Activated CD8-positive, alpha-beta memory T cell treated with anti-CD3 and anti-CD28 coated beads, Interleukin-2, amount 50 U/mL, for 4 hours (primary cell): ENCODE measurements around the gene AKAP12.
"Not testable (repeated sequence)": the region's sequence is repeated elsewhere in the genome, so short reads cannot be mapped to it uniquely, and the experiment has no call there.

Experiments
- DNase-seq: peaks from one replicate; pipeline ENCODE4 v3.0.0-alpha.2; 2020

Gene AKAP12

DNA sequence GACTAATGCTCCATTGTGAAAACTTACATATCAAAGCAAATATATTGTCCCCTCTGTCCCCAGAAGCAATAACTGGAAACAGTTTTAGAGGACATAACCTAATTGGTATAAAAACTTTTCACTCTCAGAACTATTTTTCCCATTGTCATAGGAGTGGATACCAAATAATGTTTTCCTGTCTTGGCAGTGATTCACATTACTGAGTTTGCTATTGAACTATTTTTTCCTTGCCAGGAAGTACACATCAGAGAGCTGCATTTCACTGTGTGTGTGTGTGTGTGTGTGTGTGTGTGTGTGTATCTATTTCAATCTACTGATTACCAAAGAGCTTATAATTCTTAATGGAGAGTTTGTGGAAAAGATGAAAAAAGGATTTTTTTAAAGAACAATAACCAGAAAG lies 45.4 kb downstream of the AKAP12 start:
- no peak for DNase-seq

DNA sequence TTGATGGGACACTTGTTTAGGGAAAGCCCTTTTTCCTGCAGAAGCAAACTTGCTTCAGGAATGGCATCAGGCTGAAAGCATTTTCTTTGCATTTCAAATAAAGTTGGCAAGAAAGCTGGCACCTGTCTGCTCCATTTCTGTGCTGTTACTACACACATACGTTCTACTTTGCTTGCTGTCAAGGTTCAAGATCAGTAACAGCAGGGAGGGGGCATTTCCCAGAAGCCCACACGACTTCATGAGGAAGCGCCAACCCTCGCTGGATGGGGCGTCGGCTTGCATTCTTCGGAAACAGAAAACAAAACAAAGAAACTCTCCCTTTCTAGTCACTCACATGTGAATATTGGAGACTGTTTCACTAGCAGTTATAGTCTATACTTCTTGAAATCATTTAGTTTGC lies 46.4 kb downstream of the AKAP12 start:
- no peak for DNase-seq

DNA sequence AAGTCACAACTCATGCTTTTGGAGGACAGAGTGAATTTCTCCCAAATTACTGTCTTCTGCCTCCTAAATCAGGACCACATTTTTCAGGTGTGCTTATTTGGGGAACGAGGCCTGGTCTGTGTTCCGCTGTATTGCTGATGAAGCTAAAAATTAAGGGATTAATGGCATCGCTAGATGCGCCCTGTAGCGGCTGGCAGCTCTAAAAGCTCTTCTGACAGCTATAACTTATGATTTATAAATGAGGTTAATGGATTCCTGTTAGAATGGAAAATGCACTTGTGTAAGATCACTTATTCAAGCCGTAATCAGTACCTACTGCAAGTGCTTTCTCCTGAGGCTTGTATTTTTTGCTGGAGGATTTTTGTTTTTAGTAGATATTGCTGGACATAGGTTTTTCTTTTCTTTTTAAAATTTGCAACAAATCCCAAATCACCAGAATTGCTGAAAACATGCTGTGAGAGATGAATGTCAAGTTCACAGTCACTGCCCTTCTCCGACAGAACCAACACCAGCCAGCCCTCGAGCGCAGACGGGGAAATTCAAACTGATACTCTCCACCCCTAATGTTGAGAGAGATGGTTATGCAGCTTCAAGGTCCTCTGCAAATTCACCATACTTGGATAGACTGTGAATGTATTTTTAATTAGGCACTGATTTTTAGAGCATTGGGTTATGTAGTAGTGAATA lies 49.1 kb downstream of the AKAP12 start:
- no peak for DNase-seq

DNA sequence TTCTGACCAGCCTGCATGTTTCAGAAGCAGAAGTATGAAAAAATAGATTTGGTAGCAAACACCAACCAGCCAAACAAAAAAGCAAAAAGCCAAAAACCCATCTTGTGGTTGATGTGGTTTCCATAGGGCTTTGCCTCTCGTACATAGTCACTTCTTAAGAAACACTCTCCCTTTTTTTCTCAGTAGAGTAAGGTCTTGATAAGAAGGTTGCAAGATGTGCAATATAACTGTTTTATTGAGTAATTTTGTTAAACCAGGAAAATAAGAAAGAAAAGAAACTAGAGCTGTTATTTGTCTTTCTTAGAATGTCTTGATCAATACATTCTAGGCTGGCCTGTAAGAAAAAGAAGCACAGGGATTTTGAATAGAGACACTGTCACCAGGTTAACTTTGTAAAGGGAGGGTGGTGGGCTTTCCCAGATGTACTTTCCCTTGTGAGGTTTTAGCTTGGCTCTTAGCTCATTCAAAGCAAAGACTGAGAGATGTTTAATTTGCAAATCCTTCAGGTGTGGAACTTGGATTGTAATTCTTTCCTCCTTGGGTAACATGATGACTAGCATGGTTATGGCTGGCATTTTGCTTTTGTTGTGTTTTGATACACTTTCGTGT lies 49.7 kb downstream of the AKAP12 start:
- no peak for DNase-seq

DNA sequence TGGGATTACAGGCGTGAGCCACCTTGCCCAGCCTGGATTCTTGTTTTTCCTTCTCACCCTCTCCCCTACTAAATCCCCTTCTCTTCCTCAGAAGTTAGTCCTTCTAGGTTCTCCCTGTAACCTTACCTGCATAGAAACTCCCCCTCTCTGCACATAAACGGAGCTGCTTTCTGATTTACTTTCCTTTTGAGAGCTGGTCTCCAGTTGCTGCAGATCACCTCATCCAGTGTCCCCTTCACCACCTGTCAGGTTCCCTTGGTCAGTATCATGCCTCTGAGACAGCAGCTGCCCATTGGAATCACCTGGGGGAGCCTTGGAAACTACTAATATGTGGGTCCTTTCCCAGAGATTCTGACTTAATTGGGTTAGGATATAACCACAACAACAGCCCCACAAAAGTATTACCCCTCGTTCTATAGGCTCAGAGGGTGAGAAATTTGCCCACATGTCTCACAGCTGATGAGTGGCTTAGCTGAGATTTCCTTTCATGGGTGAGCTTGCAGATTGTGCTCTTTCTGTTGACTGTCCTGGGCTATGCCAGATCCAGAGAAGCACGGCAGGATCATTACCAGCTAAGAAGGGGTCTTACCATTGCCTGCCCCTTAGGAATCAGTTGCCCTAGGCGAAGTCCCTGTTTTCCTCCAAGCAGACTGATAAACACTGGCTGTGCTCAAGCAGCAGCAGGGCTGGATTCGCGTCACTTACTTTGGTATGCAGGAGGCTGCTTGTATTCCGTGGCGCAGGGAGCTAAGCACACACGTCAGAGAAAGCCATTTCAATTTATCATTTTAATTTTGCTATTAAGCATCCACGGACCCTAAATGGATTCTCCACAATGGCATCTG lies 51.3 kb downstream of the AKAP12 start:
- no peak for DNase-seq

DNA sequence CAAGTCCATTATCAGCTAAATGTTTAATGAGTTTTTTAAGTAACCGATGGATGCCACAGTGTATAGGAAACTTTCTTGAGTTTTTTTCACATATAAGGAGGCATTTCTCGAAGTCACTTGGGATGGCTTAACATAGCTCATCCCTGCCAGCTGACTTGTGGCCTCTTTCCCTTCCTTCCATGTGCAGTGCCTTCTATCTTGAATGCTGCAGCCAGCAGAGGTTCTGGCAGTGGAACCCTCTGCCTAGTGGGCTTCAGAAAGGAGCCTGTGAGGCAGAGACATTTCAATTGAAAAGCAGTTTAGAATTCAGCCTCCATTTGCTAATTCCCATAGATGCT lies 51.9 kb downstream of the AKAP12 start:
- DNase-seq, result no peak

DNA sequence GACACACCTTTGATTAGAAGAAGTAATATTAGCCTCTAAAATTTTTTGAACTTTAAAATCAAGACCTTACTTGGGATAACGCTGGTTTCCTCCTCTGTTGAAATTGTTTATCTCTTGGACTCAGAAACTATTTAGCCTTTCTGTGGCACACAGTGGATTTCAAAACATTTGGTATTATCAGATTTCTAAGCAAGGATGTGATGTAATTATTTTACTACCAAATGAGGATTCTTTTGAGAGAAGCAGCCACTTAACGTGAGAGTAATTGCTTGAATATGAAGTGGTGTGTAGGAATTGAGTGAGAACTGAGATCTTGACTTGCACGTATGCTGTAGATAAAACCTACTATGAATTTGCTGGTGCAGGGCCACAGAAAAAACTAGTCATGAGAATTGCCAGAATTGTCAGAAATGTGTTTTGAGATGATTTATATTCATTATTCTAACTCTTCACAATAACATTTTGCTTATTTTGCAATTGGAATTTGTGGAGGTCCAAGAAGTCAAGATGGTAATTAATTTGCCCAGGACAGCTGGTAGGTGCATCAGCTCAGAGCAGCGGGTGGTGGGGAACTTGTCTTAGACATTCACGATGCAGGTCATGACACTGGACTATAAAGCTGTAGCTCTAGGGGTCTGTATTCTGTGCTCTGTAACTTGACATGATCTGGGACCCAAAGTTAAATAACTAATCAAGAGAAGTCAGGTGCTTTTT lies 53.4 kb downstream of the AKAP12 start:
- DNase-seq, result no peak

DNA sequence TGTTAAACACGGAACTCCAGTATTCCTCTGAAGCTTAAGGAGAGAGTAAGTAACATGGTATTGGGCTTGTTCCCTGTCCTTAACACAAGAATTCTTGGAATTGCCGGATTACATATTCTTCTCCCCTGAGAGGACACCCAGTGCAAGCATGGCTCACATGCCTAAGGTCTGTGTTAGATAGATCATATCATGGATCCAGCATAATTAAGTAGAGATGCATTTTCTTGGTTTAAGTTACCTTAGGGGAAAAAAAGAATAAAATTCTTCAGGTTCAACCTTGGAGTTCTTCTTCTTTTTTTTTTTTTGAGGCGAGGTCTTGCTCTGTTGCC lies 53.9 kb downstream of the AKAP12 start:
- no peak for DNase-seq

DNA sequence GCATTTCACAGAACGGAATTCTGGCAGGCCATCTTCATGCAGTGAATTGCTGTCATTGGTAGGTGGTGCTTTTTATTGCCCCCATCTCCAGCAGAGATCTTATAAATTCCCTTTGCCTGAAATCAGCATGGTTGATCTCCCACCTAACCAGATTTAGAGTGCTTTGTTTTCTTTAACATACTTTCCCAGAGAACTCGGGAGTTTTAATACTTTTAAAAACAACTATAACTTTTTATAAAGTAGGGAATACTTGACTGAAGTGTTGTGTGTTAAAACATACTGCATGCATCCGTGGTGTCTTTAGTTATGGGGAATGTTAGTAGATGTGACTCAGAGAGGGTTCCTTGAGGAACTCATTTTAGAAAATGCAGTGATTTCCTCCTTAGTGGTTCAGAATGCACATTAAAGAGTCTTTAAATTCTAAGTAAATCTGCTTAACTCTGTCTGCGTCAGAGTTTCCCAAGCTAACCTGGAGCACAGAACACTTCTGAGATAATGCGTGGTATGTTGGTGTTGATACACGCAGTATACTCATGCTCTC lies 54.9 kb downstream of the AKAP12 start:
- no peak for DNase-seq

DNA sequence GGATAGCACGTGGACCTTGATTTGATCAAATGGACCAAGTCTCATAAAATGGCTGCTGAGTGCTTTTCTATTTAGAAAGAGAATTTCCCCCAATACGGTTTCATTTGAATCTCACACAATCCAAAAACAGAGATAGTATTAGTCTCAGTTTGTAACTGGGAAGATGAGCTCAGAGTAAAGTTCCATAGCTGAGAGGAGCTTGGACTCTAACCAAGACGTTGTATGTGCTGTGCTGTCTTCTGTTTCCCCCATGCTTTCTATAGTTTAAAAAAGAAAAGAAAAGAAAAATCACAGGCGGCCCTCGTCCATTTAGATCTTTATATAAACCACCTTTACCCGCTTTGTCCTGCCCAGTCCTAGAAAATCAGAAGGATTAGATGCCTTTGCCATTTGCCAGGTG lies 58.1 kb downstream of the AKAP12 start:
- no peak for DNase-seq

DNA sequence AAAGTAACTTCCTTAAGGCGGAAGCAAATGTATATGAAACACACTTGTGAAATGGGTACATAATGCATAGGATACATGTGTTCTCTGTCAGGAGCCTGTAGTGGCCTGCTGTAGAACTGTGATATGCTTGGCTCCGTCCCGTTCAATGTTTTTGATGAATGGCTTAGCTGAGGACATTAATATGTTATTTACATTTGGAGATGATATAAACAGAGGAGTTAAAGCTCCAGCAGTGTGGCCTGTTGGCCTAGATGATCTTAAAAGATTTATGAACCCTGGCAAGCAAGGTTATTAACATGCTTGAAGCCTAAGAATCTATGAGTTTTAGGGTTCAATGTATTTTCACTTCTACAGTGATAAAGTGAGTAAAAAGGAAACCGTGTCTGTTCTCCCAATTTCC lies 59.2 kb downstream of the AKAP12 start:
- no peak for DNase-seq

DNA sequence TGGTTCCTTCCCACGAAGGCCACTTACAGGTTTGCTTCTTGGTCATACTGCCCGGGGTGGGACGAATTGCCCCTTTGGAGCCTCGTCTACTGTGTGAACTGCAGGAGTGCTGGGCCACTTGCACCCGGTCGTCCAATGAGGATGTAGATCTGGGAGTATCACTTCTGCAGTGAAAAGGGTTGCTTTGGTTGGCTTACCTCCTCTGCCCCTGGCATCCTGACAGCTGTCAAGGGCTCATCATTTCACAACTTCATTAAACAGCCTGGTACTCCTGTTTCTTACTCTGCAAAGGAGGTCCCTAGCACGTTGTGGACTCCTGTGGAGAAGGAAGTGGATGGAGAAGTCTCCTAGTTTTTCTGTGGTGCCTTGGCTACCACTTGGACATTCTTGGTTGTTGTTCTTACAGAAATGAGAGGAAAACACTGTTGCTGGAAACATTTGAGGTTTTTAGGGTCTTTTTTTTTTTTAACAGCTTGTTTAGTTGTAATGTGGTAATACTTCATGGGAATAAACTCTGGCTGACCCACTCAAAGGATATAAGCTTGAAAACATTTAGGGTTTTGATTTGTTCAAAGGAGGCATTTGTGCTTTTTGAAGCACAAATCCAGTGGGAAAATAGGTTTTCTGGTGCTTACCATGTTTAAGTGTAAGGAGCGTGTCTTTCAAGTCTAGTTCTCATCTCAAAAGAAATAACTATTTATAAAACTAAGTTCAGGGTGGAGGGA lies 60.7 kb downstream of the AKAP12 start:
- no peak for DNase-seq

DNA sequence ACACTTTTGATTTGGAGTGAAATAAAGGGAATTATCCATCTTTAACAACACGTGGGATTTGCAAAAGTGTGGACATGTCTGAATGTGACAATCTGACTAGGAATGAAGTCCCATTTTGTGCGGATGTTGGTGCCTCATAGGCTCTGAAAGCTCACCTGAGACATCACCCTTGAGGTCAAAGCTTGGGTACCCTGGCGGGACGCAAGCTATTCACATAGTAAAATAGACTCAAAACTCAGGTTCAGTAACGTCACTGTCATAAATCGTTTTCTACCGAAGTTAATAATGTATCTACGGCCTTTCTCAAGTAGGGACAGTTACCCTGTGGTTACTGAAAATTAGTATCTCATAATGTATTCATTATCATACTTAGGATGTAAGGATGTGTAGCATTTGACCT lies 61.8 kb downstream of the AKAP12 start:
- no peak for DNase-seq

DNA sequence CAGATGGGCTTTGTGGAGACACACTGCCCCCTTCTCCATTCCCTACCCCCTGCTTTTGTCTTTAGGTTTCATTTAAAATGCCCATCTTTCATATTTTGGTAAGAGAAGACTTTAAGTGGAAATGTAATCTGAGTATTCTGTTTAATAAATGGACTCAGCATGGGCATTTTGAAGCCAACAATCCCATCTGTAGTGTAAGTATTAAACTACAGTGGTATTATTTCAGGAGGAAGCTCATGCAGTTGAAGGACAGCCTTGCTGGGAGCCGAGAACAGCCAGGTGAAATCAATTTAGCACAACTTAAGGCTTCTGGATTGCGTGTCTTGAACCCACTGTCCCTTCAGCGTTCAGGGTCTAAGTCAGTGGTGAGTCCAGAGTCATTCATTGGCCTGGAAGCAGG lies 63.5 kb downstream of the AKAP12 start:
- no peak for DNase-seq

DNA sequence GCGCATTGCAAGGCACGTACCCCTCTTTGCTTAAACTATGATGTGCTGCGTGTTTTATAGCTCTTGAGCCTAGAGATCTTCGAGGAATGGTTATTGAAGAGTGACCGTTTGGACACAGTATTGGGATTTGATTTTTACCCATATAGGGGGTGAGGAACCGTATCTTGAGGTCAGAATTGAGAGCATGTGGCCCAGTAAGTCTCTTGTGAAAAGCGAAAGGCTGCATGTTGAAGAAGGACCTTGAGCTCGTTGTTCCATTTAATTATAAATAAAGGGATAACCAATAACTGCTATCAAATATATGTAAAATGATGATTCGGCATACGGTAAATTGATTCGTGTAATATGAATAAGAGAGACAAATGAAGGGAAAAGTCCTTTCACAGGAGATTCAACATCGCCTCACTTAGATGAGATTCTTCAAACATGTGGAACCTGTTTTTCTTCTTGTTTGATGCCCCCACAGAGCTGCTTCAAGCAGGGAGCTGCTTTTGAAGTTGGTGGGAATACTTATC lies 66.6 kb downstream of the AKAP12 start:
- DNase-seq, result no peak

DNA sequence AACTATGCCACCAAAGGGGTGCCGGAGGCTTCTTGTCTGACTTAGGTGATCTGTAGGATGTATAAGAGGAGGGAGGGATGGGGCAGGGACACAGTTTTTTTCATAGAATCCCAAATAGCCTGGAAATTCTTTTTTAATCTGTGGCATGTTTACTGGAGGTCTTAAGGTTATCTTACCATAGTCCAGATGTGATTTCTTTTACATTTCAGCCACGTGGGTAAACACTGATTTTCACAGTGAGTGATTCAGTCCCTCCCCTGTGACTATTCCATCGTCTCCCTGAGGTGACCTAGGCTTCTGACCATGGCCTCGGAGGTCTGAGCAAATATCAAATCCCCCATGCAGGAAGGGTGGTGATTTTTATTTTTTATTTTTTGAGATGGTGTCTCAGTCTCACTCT lies 67.7 kb downstream of the AKAP12 start:
- no peak for DNase-seq

DNA sequence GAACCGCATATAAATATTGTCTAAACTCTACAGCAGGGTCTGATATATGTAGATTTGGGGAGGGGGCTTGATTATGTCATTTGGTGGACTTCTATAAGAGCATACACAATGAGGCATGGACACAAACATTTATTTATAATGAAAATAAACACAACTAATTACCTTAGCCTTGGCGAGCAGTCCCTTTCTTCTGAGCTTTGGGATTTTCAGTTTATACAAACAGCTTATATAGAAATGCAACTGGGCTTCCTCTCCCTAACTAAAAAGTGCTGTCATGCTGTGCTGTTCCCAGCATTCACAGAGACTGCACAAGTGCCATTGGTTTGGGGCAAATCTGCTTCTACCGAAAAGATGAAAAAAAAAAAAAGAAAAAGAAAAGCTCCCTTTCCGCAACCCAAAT lies 69.9 kb downstream of the AKAP12 start:
- no peak for DNase-seq

DNA sequence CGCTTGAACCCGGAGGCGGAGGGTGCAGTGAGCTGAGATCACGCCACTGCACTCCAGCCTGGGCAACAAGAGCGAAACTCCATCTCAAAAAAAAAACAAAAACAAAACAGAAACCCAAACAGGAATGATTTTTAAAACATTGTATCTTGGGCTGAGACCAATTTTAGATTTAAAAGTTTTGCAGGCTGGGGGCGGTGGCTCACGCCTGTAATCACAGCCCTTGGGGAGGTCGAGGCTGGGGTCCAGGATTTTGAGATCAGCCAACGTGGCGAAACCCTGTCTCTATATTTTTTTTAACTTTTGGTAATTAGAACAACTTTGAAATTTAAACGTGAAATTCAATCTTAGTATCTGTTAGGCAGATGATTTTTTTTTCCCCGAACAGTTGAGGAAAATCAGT lies 70.5 kb downstream of the AKAP12 start:
- no peak for DNase-seq

DNA sequence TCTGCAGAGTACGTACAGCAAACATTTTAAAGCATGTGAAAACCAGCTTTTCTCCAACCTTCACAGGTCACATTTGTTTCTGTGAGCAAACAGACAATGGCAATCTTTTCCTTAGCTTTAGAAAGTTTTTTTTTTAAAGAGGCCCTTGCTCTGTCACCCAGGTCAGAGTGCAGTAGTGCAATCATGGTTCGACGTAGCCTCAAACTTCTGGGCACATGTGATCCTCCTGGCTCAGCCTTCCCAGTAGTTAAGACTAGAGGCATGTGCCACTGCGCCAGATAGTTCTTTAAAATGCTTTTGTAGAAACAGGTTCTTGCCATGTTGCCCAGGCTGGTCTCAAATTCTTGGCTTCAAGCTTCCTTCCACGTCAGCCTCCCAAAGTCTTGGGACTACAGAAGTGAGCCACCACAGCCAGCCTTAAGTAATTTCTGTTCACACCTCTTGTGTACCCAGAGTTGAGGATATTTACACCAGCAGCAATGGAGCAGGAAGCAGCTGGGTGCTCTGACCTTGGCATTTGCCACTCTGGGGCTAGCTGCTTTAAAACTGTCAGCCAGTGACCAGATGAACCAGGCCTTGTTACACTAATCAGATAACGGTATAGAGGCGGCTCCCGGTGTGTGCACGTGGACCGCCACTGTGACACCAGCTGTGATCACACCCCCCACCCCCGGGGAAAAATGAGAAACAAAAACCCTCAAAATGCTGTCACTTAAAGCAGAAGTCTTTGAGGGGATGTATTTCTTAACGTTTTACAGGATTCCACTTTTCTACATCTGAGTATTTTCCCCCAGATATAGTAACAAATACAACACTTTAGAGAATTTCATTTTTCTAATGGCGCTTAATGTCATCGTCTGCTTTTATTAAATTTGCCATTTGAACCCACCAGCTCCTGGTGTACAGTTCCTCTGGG lies 71.3 kb downstream of the AKAP12 start:
- no peak for DNase-seq

DNA sequence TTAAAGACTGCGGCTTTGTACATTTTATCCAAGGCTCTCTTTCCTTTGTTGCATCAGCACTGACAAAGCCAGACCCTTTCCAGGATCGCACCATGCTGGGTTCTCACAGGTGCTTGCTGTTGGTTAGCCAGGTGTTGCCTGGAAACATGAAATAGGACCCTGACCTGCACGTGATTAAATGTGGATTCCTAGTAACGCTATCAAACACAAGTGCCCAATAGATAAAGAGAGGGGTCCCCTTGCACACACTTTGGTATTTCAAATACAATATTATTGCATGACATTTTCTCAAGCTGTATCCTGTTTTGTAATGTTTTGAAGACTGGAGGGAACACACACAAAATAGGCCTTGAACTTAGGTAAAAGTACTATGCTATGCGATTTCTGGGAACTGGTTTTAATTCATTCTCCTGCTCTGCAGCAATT lies 73.3 kb downstream of the AKAP12 start:
- no peak for DNase-seq

DNA sequence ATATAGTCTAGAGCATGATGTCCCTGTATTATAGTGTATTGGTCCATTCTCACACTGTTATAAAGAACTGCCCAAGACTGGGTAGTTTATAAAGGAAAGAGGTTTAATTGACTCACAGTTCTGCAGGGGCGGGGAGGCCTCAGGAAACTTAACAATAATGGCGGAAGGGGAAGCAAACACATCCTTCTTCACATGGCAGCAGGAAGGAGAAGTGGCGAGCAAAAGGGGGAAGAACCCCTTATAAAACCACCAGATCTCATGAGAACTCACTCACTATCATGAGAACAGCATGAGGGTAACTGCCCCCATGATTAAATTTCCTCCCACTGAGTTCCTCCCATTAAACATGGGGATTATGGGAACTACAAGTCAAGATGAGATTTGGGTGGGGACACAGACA lies 75.9 kb downstream of the AKAP12 start:
- DNase-seq, result not testable (repeated sequence)
